Tibial nerve (tissue), 4 donors: Measurements from ENCODE around the gene AFAP1. TPM values are rescaled to one million over a fixed set of nuclear protein-coding genes. Genes with fewer than 3 reads are reported as not detected.

Experiments
- DNase-seq, 2 donors: peaks; one replicate each; pipeline ENCODE4 v3.0.0-alpha.2; 2019; ENCODE audit warnings: low spot score in 2 of 2
- H3K27ac ChIP-seq, 4 donors: fragments of 200-600 bp; sonication (generic) in 3 of 4; one replicate each; pipeline ENCODE4 v1.5.1; 2017 to 2019; ENCODE audit warnings: mild to moderate bottlenecking in 1 of 4
- H3K27me3 ChIP-seq, 2 donors: fragments of 200-600 bp; sonication (generic) in 1 of 2; one replicate each; pipeline versions ENCODE4 v1.5.1 to v1.6.0; 2017 to 2019
- H3K36me3 ChIP-seq, 3 donors: fragments of 200-600 bp; sonication (generic); one replicate each; pipeline ENCODE4 v1.5.1; 2018 to 2019
- H3K4me1 ChIP-seq, 4 donors: fragments of 200-600 bp; sonication (generic) in 3 of 4; one replicate each; pipeline ENCODE4 v1.5.1; 2017 to 2019
- H3K4me3 ChIP-seq, 4 donors: fragments of 200-600 bp; sonication (generic) in 3 of 4; one replicate each; pipeline ENCODE4 v1.5.1; 2017 to 2019; ENCODE audit warnings: mild to moderate bottlenecking in 1 of 4, moderate library complexity in 1 of 4
- H3K9me3 ChIP-seq, 4 donors: fragments of 200-600 bp; sonication (generic) in 3 of 4; one replicate each; pipeline ENCODE4 v1.5.1; 2017 to 2019
- CTCF ChIP-seq, 5 experiments: fragments of 200-600 bp in 3 of 5; fragments of 450-650 bp in 2 of 5; sonication (generic) in 3 of 5; IDR thresholded peaks; one replicate each; pipeline ENCODE4 v1.5.1; 2016 to 2019; ENCODE audit warnings: antibody characterized with exemption in 5 of 5, mild to moderate bottlenecking in 3 of 5, moderate library complexity in 2 of 5
- EP300 ChIP-seq, 2 donors: sonication (generic); formaldehyde crosslinking; IDR thresholded peaks; one replicate each; pipeline ENCODE4 v1.6.1; 2017; ENCODE audit warnings: antibody characterized with exemption in 2 of 2, mild to moderate bottlenecking in 1 of 2
- POLR2A ChIP-seq, 2 donors: fragments of 450-650 bp; IDR thresholded peaks; one replicate each; pipeline ENCODE4 v1.6.1; 2017; ENCODE audit warnings: antibody characterized with exemption in 2 of 2, mild to moderate bottlenecking in 2 of 2, moderate library complexity in 2 of 2
- WGBS, 2 donors: methylation state at CpG; one replicate each; pipeline ENCODE4 v1.1.5; 2018; 5-methylcytosine and 5-hydroxymethylcytosine counted together
- total RNA-seq, 4 donors: library from RNA; depleted of rRNA; stranded (reverse); fragments of >200 nt; gene quantifications; one replicate each; pipeline ENCODE4 v1.1.0, GENCODE V29; 2016

AFAP1 gene
- total RNA-seq, 4 donors from 2014 or later, result 23.2 to 34.9 (median 32.1) TPM

- Histone ChIP-seq H3K27me3 (no peaks in the 10 kb centered on the region), H3K4me1 (peaks cover 0 to 13% (median 0%) of the 10 kb centered on the region in 4 donors), H3K27ac (no peak overlapping the region), H3K36me3 (peaks cover 0 to 38% (median 0%) of the 10 kb centered on the region in 3 donors), H3K4me3 (no peak overlapping the region), H3K9me3 (no peaks in the 10 kb centered on the region)
- DNase-seq, result no peak
- WGBS, 2 donors, result 69 to 77% methylated on average over 5 of the region's 5 CpGs
- TF ChIP-seq EP300 (IDR thresholded peaks at IDR 0.05) (no peak), CTCF (IDR thresholded peaks at IDR 0.05) (no peak), POLR2A (IDR thresholded peaks at IDR 0.05) (no peak)
These were observed 139.9 kb downstream of the AFAP1 start for GRCh38 chr4:7799736-7800135.

GRCh38 chr4:7799306-7799705 is 140.4 kb downstream of the AFAP1 start:
- no peak for TF ChIP-seq CTCF (IDR thresholded peaks at IDR 0.05)
- no peak for TF ChIP-seq EP300 (IDR thresholded peaks at IDR 0.05)
- TF ChIP-seq POLR2A (IDR thresholded peaks at IDR 0.05), result no peak
- DNase-seq, result no peak
- H3K27ac ChIP-seq, result peak overlapping the region in 1 of 4 donors; percentile 8
- 88 to 90% methylated on average over 10 to 11 of the region's 11 CpGs for WGBS, 2 donors
- H3K27me3 ChIP-seq, result no peaks in the 10 kb centered on the region
- H3K36me3 ChIP-seq, result peaks cover 0 to 38% (median 0%) of the 10 kb centered on the region in 3 donors
- H3K9me3 ChIP-seq, result no peaks in the 10 kb centered on the region
- H3K4me3 ChIP-seq, result no peak overlapping the region
- peaks cover 0 to 8% (median 0%) of the 10 kb centered on the region in 4 donors for H3K4me1 ChIP-seq

GRCh38 chr4:7798178-7798995 is 141.3 kb downstream of the AFAP1 start:
- H3K27me3 ChIP-seq, result no peaks in the 10 kb centered on the region
- WGBS, 2 donors, result 84 to 86% methylated on average over 17 to 18 of the region's 18 CpGs
- H3K4me1 ChIP-seq, result peaks cover 0 to 3% (median 0%) of the 10 kb centered on the region in 4 donors
- TF ChIP-seq CTCF (IDR thresholded peaks at IDR 0.05), result no peak
- TF ChIP-seq EP300 (IDR thresholded peaks at IDR 0.05), result peak in 1 of 2 donors; percentile 14
- TF ChIP-seq POLR2A (IDR thresholded peaks at IDR 0.05), result no peak
- peak overlapping the region in 1 of 4 donors; percentile 15 for H3K27ac ChIP-seq
- no peaks in the 10 kb centered on the region for H3K9me3 ChIP-seq
- H3K4me3 ChIP-seq, result no peak overlapping the region
- H3K36me3 ChIP-seq, result peaks cover 0 to 45% (median 0%) of the 10 kb centered on the region in 3 donors
- no peak for DNase-seq

GRCh38 chr4:7797330-7797729 is 142.3 kb downstream of the AFAP1 start:
- peaks cover 0 to 51% (median 0%) of the 10 kb centered on the region in 3 donors for H3K36me3 ChIP-seq
- no peaks in the 10 kb centered on the region for H3K9me3 ChIP-seq
- no peaks in the 10 kb centered on the region for H3K27me3 ChIP-seq
- DNase-seq, result no peak
- 91 to 92% methylated on average over 11 of the region's 11 CpGs for WGBS, 2 donors
- peaks cover 0 to 9% (median 3%) of the 10 kb centered on the region in 4 donors for H3K4me1 ChIP-seq
- H3K27ac ChIP-seq, result no peak overlapping the region
- H3K4me3 ChIP-seq, result no peak overlapping the region
- no peak for TF ChIP-seq EP300 (IDR thresholded peaks at IDR 0.05)
- no peak for TF ChIP-seq CTCF (IDR thresholded peaks at IDR 0.05)
- no peak for TF ChIP-seq POLR2A (IDR thresholded peaks at IDR 0.05)

GRCh38 chr4:7795983-7796382 is 143.7 kb downstream of the AFAP1 start:
- Histone ChIP-seq H3K4me3 (no peak overlapping the region), H3K4me1 (peaks cover 0 to 8% (median 4%) of the 10 kb centered on the region in 4 donors), H3K27me3 (no peaks in the 10 kb centered on the region), H3K27ac (no peak overlapping the region), H3K36me3 (peaks cover 0 to 51% (median 0%) of the 10 kb centered on the region in 3 donors), H3K9me3 (no peaks in the 10 kb centered on the region)
- DNase-seq, result no peak
- TF ChIP-seq POLR2A (IDR thresholded peaks at IDR 0.05), result no peak
- TF ChIP-seq EP300 (IDR thresholded peaks at IDR 0.05), result no peak
- TF ChIP-seq CTCF (IDR thresholded peaks at IDR 0.05), result no peak
- 80 to 92% methylated on average over 8 of the region's 8 CpGs for WGBS, 2 donors
